ENCODE results near the gene SETD7. TPM values are rescaled to one million over a fixed set of nuclear protein-coding genes. Genes with fewer than 3 reads are reported as not detected.

SETD7 gene
- total RNA-seq, 1 donor from 2014 or later, result 51.8 TPM

- H3K36me3 ChIP-seq, result no peaks in the 10 kb centered on the region
- H3K4me3 ChIP-seq, result no peak overlapping the region
- H3K9me3 ChIP-seq, result no peaks in the 10 kb centered on the region
- DNase-seq (ENCODE audit: extremely low spot score in 2 of 2), result no peak
- TF ChIP-seq, protein P1, sequence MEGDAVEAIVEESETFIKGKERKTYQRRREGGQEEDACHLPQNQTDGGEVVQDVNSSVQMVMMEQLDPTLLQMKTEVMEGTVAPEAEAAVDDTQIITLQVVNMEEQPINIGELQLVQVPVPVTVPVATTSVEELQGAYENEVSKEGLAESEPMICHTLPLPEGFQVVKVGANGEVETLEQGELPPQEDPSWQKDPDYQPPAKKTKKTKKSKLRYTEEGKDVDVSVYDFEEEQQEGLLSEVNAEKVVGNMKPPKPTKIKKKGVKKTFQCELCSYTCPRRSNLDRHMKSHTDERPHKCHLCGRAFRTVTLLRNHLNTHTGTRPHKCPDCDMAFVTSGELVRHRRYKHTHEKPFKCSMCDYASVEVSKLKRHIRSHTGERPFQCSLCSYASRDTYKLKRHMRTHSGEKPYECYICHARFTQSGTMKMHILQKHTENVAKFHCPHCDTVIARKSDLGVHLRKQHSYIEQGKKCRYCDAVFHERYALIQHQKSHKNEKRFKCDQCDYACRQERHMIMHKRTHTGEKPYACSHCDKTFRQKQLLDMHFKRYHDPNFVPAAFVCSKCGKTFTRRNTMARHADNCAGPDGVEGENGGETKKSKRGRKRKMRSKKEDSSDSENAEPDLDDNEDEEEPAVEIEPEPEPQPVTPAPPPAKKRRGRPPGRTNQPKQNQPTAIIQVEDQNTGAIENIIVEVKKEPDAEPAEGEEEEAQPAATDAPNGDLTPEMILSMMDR (IDR thresholded peaks at IDR 0.05), result no peak
- TF ChIP-seq POLR2A (IDR thresholded peaks at IDR 0.05), result no peak
- TF ChIP-seq POLR2AphosphoS5 (IDR thresholded peaks at IDR 0.05; ENCODE audit: insufficient read depth in 1 of 2, low read depth in 1 of 2), result no peak
- peaks cover 6% of the 10 kb centered on the region for H3K4me1 ChIP-seq
- no peaks in the 10 kb centered on the region for H3K27me3 ChIP-seq
- no peak overlapping the region for H3K27ac ChIP-seq
- intact Hi-C loops (cut with DNase I), result no loop called here
Observed at GRCh38 chr4:139587446-139587845, 31.4 kb upstream of the SETD7 start.

GRCh38 chr4:139585473-139585872 lies 29.5 kb upstream of the SETD7 start:
- DNase-seq (ENCODE audit: extremely low spot score in 2 of 2), result no peak
- Histone ChIP-seq H3K27ac (no peak overlapping the region), H3K9me3 (no peaks in the 10 kb centered on the region), H3K4me1 (peaks cover 6% of the 10 kb centered on the region), H3K4me3 (no peak overlapping the region), H3K27me3 (no peaks in the 10 kb centered on the region), H3K36me3 (no peaks in the 10 kb centered on the region)
- no peak for TF ChIP-seq POLR2AphosphoS5 (IDR thresholded peaks at IDR 0.05; ENCODE audit: insufficient read depth in 1 of 2, low read depth in 1 of 2)
- TF ChIP-seq POLR2A (IDR thresholded peaks at IDR 0.05), result no peak
- TF ChIP-seq, protein P1 (IDR thresholded peaks at IDR 0.05), result no peak
- intact Hi-C loops (cut with DNase I), result no loop called here

- intact Hi-C loops (cut with DNase I), result no loop called here
- no peak for DNase-seq (ENCODE audit: extremely low spot score in 2 of 2)
- H3K27me3 ChIP-seq, result no peaks in the 10 kb centered on the region
- H3K4me1 ChIP-seq, result peaks cover 6% of the 10 kb centered on the region
- no peak overlapping the region for H3K27ac ChIP-seq
- TF ChIP-seq, protein P1 (IDR thresholded peaks at IDR 0.05), result no peak
- TF ChIP-seq POLR2AphosphoS5 (IDR thresholded peaks at IDR 0.05; ENCODE audit: insufficient read depth in 1 of 2, low read depth in 1 of 2) (no peak), POLR2A (IDR thresholded peaks at IDR 0.05) (no peak)
- no peak overlapping the region for H3K4me3 ChIP-seq
- no peaks in the 10 kb centered on the region for H3K36me3 ChIP-seq
- H3K9me3 ChIP-seq, result no peaks in the 10 kb centered on the region
Observed at GRCh38 chr4:139584784-139585183, 28.8 kb upstream of the SETD7 start.

DNA sequence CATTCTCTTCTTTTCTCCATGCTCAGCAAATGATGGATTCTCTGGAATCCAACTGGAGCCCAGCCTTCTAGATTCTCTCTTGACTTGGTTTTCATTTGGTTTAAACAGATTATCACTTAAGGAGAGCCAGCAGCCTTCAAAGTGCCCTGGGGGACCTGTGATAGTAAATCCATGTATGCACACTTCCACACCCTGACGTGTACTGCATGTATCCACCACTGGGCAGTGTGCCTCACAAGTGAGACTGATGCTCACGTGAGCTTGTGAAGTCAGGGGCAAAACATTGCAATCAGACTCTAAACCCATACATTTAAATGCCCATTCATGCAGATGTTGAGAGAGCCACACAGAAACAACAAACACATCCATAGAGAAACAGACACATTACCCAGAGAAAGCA lies 28.0 kb upstream of the SETD7 start:
- intact Hi-C loops (cut with DNase I), result no loop called here
- no peak for DNase-seq (ENCODE audit: extremely low spot score in 2 of 2)
- TF ChIP-seq, protein P1 (IDR thresholded peaks at IDR 0.05), result no peak
- no peak for TF ChIP-seq POLR2A (IDR thresholded peaks at IDR 0.05)
- no peak for TF ChIP-seq POLR2AphosphoS5 (IDR thresholded peaks at IDR 0.05; ENCODE audit: insufficient read depth in 1 of 2, low read depth in 1 of 2)
- Histone ChIP-seq H3K36me3 (no peaks in the 10 kb centered on the region), H3K27me3 (no peaks in the 10 kb centered on the region), H3K27ac (no peak overlapping the region), H3K4me3 (no peak overlapping the region), H3K4me1 (peaks cover 6% of the 10 kb centered on the region), H3K9me3 (no peaks in the 10 kb centered on the region)

- Histone ChIP-seq H3K36me3 (no peaks in the 10 kb centered on the region), H3K4me3 (no peak overlapping the region), H3K4me1 (no peaks in the 10 kb centered on the region), H3K9me3 (no peaks in the 10 kb centered on the region), H3K27ac (no peak overlapping the region), H3K27me3 (no peaks in the 10 kb centered on the region)
- no peak for DNase-seq (ENCODE audit: extremely low spot score in 2 of 2)
- intact Hi-C loops (cut with DNase I), result no loop called here
- TF ChIP-seq POLR2A (IDR thresholded peaks at IDR 0.05) (no peak), POLR2AphosphoS5 (IDR thresholded peaks at IDR 0.05; ENCODE audit: insufficient read depth in 1 of 2, low read depth in 1 of 2) (no peak)
- TF ChIP-seq, protein P1 (IDR thresholded peaks at IDR 0.05), result no peak
Observed at GRCh38 chr4:139582044-139582443, 26.0 kb upstream of the SETD7 start.

Data from vagina (tissue), 2 donors.